Activated T-helper 2 cell treated with anti-CD3 and anti-CD28 coated beads, Interferon-gamma antibody, Interleukin-2, Interleukin-4, amounts not matched to agents 10 μg/mL and 5 μg/mL and 100 μg/mL, durations not matched to agents 14 hours and 24 hours and 36 hours (primary cell): ENCODE measurements around the gene MACF1. TPM values are rescaled to one million over a fixed set of nuclear protein-coding genes. Genes with fewer than 3 reads are reported as not detected.

Experiments
- DNase-seq: peaks from one replicate; pipeline ENCODE4 v3.0.0; 2021; ENCODE audit warnings: low spot score
- H3K27ac Mint-ChIP-seq: one replicate; pipeline ENCODE4 v1.8.0; 2021; ENCODE audit warnings: mixed read lengths
- H3K27me3 Mint-ChIP-seq: one replicate; pipeline ENCODE4 v1.8.0; 2021; ENCODE audit warnings: low read depth, mixed read lengths
- H3K36me3 Mint-ChIP-seq: one replicate; pipeline ENCODE4 v1.8.0; 2021; ENCODE audit warnings: low read depth, mixed read lengths
- H3K4me1 Mint-ChIP-seq: one replicate; pipeline ENCODE4 v1.8.0; 2021; ENCODE audit warnings: low read depth, mixed read lengths
- H3K4me3 Mint-ChIP-seq: one replicate; pipeline ENCODE4 v1.8.0; 2021; ENCODE audit warnings: low read depth, mild to moderate bottlenecking, moderate library complexity, mixed read lengths
- H3K9me3 Mint-ChIP-seq: one replicate; pipeline ENCODE4 v1.8.0; 2021; ENCODE audit warnings: mixed read lengths
- intact Hi-C: fragments of 100-400 bp; cut with micrococcal nuclease; formaldehyde crosslinking; loops from one replicate; pipeline ENCODE4 v1.15.1; 2023
- total RNA-seq: library from RNA; stranded (reverse); gene quantifications from 2 replicates; pipeline ENCODE4 v1.2.3, GENCODE V29; 2022

MACF1 gene
- total RNA-seq, 1 donor from 2014 or later, result 212 TPM

DNA sequence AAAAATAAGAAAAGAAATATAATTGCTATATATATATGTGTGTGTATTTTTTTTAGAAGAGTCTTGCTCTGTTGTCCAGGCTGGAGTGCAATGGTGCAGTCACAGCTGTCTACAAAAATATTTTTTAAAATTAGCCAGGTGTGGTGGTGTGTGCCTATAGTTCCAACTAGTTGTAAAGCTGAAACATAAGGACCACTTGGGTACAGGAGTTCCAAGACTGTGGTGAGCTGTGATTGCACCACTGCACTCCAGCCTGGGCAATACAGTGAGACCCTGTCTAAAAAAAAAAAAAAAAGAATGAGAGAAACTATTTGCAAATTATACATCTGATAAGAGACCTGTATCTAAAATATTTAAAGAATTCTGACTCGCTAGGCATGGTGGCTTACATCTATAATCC lies 328.9 kb downstream of the MACF1 start:
- Mint-ChIP-seq H3K27me3 (no peaks in the 10 kb centered on the region), H3K4me1 (no peaks in the 10 kb centered on the region), H3K27ac (no peak overlapping the region), H3K4me3 (no peak overlapping the region), H3K36me3 (peaks cover 19% of the 10 kb centered on the region), H3K9me3 (no peaks in the 10 kb centered on the region)
- DNase-seq, result no peak
- intact Hi-C loops, result no loop called here

Other genes with a start within 250 kb of the MACF1 start
- gene AKIRIN1, start 213.4 kb upstream of the MACF1 start, total RNA-seq, result 68.6 and 69.7 TPM in 2 replicates
- 173 and 188 TPM in 2 replicates for gene NDUFS5, start 178.3 kb upstream of the MACF1 start, total RNA-seq